ENCODE results near the gene ROBO1.

DNA sequence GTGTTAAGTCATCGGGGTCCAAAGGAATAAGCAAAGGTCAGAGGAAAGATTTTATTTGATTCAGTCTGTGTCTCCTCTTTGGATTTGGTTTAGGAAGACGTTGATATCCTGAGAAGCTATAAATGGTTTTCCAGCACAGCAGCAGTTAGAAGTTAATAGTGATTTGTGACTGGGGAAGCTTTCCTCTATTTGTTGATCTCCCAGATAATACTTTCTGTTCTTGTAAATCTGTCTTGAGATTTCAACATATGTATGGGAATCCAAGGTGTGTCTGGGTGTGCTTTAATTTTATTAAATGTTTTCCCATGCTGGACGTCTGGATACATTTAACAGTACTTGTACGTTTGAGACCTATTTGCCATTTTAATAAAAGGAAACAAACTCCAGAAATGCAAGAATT, 409.5 kb downstream of the ROBO1 start:
- TF ChIP-seq, protein P1, sequence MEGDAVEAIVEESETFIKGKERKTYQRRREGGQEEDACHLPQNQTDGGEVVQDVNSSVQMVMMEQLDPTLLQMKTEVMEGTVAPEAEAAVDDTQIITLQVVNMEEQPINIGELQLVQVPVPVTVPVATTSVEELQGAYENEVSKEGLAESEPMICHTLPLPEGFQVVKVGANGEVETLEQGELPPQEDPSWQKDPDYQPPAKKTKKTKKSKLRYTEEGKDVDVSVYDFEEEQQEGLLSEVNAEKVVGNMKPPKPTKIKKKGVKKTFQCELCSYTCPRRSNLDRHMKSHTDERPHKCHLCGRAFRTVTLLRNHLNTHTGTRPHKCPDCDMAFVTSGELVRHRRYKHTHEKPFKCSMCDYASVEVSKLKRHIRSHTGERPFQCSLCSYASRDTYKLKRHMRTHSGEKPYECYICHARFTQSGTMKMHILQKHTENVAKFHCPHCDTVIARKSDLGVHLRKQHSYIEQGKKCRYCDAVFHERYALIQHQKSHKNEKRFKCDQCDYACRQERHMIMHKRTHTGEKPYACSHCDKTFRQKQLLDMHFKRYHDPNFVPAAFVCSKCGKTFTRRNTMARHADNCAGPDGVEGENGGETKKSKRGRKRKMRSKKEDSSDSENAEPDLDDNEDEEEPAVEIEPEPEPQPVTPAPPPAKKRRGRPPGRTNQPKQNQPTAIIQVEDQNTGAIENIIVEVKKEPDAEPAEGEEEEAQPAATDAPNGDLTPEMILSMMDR (conservative IDR thresholded peaks at IDR 0.05): no peak
- no peak for TF ChIP-seq ZFX (IDR thresholded peaks at IDR 0.05)
